GM21528 (cell line): ENCODE data around the gene MIF.
"Not testable (repeated sequence)": the region's sequence is repeated elsewhere in the genome, so short reads cannot be mapped to it uniquely, and the experiment has no call there.

Experiments used
- ATAC-seq: cut with Tn5 transposase; IDR thresholded peaks from one replicate; pipeline ENCODE4 v1.9.1; 2021; ENCODE audit warnings: mild to moderate bottlenecking, moderate library complexity; ENCODE audit not compliant: unreplicated experiment, low FRiP score

The MIF gene

GRCh38 chr22:23893945-23894709 is at the start of gene MIF:
MIF (plus strand) TSS chr22:23894383; CDS start chr22:23894475, 92 bp downstream.
- ATAC-seq, result peak; percentile 80

- peak; percentile 5 for ATAC-seq
Observed at GRCh38 chr22:23844739-23845202, 49.4 kb upstream of the MIF start.

- ATAC-seq, result no peak
Observed at GRCh38 chr22:23845265-23846080, 48.7 kb upstream of the MIF start.

- no peak for ATAC-seq
Observed at GRCh38 chr22:23846081-23846469, 48.1 kb upstream of the MIF start.

GRCh38 chr22:23847310-23847920 is 46.8 kb upstream of the MIF start:
- no peak for ATAC-seq

- no peak for ATAC-seq
Observed at GRCh38 chr22:23847991-23848864, 46.0 kb upstream of the MIF start.

GRCh38 chr22:23849009-23850006 is 44.9 kb upstream of the MIF start:
- ATAC-seq, result no peak

- ATAC-seq, result no peak
Observed at GRCh38 chr22:23850136-23850611, 44.0 kb upstream of the MIF start.

- peak; percentile 40 for ATAC-seq
Observed at GRCh38 chr22:23856721-23857605, 37.2 kb upstream of the MIF start.

GRCh38 chr22:23857606-23858483 is 36.3 kb upstream of the MIF start, which contains the start of gene SLC2A11:
SLC2A11 (plus strand) TSS chr22:23857875; CDS start chr22:23858000, 125 bp downstream.
- peak; percentile 93 for ATAC-seq

GRCh38 chr22:23858484-23858815 is 35.7 kb upstream of the MIF start:
- ATAC-seq, result no peak

GRCh38 chr22:23859201-23859600 is 35.0 kb upstream of the MIF start:
- no peak for ATAC-seq

- ATAC-seq, result not testable (repeated sequence)
Observed at GRCh38 chr22:23860187-23860586, 34.0 kb upstream of the MIF start.

GRCh38 chr22:23862103-23862502 is 32.1 kb upstream of the MIF start:
- ATAC-seq, result no peak

GRCh38 chr22:23864499-23865154 is 29.6 kb upstream of the MIF start:
- not testable (repeated sequence) for ATAC-seq

- ATAC-seq, result no peak
Observed at GRCh38 chr22:23868580-23868979, 25.6 kb upstream of the MIF start.
